Measurements from ENCODE around the gene TMEM259. TPM values are rescaled to one million over a fixed set of nuclear protein-coding genes. Genes with fewer than 3 reads are reported as not detected.
A peak's percentile ranks its signal among the peaks of the same experiment; 100 is the strongest.

The TMEM259 gene
- total and polyA plus RNA-seq, 2 of the 13 experiments (the other 11 are each of a cell fraction or from before 2014, with no cell fraction given), result 64.7 to 164 TPM

DNA sequence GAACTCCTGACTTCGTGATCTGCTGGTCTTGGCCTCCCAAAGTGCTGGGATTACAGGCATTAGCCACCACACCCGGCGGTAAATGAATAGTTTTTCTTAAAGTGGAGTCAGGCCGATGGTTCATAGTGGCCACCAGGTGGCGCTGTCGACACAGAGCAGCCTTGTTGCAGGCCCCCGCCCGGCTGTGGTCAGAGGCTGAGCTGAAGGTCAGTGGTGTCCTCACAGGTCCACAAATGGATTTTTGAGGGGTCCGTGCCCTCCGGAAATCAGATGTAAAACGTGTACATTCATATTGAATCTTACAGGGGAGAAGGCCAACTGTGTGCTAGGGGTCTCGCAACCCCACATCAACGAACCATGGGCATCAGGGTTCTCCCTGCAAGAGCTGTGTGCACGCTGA, 50.2 kb downstream of the TMEM259 start (continued):
- TF ChIP-seq, protein P1, sequence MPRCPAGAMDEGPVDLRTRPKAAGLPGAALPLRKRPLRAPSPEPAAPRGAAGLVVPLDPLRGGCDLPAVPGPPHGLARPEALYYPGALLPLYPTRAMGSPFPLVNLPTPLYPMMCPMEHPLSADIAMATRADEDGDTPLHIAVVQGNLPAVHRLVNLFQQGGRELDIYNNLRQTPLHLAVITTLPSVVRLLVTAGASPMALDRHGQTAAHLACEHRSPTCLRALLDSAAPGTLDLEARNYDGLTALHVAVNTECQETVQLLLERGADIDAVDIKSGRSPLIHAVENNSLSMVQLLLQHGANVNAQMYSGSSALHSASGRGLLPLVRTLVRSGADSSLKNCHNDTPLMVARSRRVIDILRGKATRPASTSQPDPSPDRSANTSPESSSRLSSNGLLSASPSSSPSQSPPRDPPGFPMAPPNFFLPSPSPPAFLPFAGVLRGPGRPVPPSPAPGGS (CRISPR knock-in tag; IDR thresholded peaks at IDR 0.05), result no peak
- TF ChIP-seq CCDC6 (CRISPR knock-in tag; IDR thresholded peaks at IDR 0.05) (no peak), ZNF567 (CRISPR knock-in tag; IDR thresholded peaks at IDR 0.05; ENCODE audit: borderline replicate concordance) (no peak), GTF3A (CRISPR knock-in tag; conservative IDR thresholded peaks at IDR 0.05) (no peak), SMYD3 (CRISPR knock-in tag; IDR thresholded peaks at IDR 0.05) (no peak), ZSCAN30 (CRISPR knock-in tag; IDR thresholded peaks at IDR 0.05) (no peak), SSRP1 (CRISPR knock-in tag; IDR thresholded peaks at IDR 0.05) (no peak), STAG1 (CRISPR knock-in tag; IDR thresholded peaks at IDR 0.05) (peak; percentile 44)
- TF ChIP-seq, protein P2, sequence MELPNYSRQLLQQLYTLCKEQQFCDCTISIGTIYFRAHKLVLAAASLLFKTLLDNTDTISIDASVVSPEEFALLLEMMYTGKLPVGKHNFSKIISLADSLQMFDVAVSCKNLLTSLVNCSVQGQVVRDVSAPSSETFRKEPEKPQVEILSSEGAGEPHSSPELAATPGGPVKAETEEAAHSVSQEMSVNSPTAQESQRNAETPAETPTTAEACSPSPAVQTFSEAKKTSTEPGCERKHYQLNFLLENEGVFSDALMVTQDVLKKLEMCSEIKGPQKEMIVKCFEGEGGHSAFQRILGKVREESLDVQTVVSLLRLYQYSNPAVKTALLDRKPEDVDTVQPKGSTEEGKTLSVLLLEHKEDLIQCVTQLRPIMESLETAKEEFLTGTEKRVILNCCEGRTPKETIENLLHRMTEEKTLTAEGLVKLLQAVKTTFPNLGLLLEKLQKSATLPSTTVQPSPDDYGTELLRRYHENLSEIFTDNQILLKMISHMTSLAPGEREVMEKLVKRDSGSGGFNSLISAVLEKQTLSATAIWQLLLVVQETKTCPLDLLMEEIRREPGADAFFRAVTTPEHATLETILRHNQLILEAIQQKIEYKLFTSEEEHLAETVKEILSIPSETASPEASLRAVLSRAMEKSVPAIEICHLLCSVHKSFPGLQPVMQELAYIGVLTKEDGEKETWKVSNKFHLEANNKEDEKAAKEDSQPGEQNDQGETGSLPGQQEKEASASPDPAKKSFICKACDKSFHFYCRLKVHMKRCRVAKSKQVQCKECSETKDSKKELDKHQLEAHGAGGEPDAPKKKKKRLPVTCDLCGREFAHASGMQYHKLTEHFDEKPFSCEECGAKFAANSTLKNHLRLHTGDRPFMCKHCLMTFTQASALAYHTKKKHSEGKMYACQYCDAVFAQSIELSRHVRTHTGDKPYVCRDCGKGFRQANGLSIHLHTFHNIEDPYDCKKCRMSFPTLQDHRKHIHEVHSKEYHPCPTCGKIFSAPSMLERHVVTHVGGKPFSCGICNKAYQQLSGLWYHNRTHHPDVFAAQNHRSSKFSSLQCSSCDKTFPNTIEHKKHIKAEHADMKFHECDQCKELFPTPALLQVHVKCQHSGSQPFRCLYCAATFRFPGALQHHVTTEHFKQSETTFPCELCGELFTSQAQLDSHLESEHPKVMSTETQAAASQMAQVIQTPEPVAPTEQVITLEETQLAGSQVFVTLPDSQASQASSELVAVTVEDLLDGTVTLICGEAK (IDR thresholded peaks at IDR 0.05), result no peak
- TF ChIP-seq, protein P2 (CRISPR knock-in tag; IDR thresholded peaks at IDR 0.05), result no peak
- TF ChIP-seq, protein P3, sequence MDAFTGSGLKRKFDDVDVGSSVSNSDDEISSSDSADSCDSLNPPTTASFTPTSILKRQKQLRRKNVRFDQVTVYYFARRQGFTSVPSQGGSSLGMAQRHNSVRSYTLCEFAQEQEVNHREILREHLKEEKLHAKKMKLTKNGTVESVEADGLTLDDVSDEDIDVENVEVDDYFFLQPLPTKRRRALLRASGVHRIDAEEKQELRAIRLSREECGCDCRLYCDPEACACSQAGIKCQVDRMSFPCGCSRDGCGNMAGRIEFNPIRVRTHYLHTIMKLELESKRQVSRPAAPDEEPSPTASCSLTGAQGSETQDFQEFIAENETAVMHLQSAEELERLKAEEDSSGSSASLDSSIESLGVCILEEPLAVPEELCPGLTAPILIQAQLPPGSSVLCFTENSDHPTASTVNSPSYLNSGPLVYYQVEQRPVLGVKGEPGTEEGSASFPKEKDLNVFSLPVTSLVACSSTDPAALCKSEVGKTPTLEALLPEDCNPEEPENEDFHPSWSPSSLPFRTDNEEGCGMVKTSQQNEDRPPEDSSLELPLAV (CRISPR knock-in tag; conservative IDR thresholded peaks at IDR 0.05; ENCODE audit: low read depth), result no peak
- TF ChIP-seq, protein P4, sequence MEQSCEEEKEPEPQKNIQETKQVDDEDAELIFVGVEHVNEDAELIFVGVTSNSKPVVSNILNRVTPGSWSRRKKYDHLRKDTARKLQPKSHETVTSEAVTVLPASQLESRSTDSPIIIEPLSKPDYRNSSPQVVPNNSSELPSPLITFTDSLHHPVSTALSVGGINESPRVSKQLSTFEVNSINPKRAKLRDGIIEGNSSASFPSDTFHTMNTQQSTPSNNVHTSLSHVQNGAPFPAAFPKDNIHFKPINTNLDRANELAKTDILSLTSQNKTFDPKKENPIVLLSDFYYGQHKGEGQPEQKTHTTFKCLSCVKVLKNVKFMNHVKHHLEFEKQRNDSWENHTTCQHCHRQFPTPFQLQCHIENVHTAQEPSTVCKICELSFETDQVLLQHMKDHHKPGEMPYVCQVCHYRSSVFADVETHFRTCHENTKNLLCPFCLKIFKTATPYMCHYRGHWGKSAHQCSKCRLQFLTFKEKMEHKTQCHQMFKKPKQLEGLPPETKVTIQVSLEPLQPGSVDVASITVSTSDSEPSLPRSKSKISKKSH (CRISPR knock-in tag; IDR thresholded peaks at IDR 0.05; ENCODE audit: borderline replicate concordance), result peak; percentile 66; the same call in 1 of the 2 replicates
- TF ChIP-seq, protein P5, sequence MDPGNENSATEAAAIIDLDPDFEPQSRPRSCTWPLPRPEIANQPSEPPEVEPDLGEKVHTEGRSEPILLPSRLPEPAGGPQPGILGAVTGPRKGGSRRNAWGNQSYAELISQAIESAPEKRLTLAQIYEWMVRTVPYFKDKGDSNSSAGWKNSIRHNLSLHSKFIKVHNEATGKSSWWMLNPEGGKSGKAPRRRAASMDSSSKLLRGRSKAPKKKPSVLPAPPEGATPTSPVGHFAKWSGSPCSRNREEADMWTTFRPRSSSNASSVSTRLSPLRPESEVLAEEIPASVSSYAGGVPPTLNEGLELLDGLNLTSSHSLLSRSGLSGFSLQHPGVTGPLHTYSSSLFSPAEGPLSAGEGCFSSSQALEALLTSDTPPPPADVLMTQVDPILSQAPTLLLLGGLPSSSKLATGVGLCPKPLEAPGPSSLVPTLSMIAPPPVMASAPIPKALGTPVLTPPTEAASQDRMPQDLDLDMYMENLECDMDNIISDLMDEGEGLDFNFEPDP (CRISPR knock-in tag; conservative IDR thresholded peaks at IDR 0.05), result 0 out of 2 replicates have a peak, but pooled peaks have one; percentile 20
- TF ChIP-seq, protein P6, sequence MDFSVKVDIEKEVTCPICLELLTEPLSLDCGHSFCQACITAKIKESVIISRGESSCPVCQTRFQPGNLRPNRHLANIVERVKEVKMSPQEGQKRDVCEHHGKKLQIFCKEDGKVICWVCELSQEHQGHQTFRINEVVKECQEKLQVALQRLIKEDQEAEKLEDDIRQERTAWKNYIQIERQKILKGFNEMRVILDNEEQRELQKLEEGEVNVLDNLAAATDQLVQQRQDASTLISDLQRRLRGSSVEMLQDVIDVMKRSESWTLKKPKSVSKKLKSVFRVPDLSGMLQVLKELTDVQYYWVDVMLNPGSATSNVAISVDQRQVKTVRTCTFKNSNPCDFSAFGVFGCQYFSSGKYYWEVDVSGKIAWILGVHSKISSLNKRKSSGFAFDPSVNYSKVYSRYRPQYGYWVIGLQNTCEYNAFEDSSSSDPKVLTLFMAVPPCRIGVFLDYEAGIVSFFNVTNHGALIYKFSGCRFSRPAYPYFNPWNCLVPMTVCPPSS (IDR thresholded peaks at IDR 0.05), result no peak

Measured in HepG2 (cell line).